K562 (cell line): Measurements from ENCODE around the gene LPXN. TPM values are rescaled to one million over a fixed set of nuclear protein-coding genes. Genes with fewer than 3 reads are reported as not detected.

Source experiments
- ATAC-seq: fragments of 200-7000 bp; cut with Tn5 transposase; 3 replicates; pipeline ENCODE4 v1.9.1; 2020; ENCODE audit warnings: moderate library complexity
- BruUV-seq: library from RNA; stranded (reverse); fragments of 400-500 nt; replicated peaks from 2 replicates; lab custom pipeline; 2021; lab: Mats Ljungman, UMichigan
- CTCF ChIA-PET: fragments of 300-600 bp; formaldehyde crosslinking; extraction: SDS; loops from one replicate; lab custom pipeline; 2021; ENCODE audit warnings: low intra/inter-chr PET ratio; lab: Yijun Ruan, JAX
- POLR2A ChIA-PET: fragments of 300-600, 350-650 bp; sonication (Branson Sonifier 250); formaldehyde crosslinking; extraction: SDS; loops from one replicate; lab custom pipeline; 2021; ENCODE audit warnings: antibody characterized with exemption, inconsistent platforms; lab: Yijun Ruan, JAX
- DNase-seq, 4 experiments: peaks; one replicate each; pipeline versions ENCODE4 v3.0.0 to v3.0.0-alpha.2; 2011 to 2018; ENCODE audit warnings: low spot score in 3 of 4, mixed read lengths in 3 of 4; ENCODE audit errors: extremely low read depth in 1 of 4
- FAIRE-seq: peaks from 2 replicates; lab custom pipeline; 2011; peaks lifted over from hg19 to GRCh38; lab: Jason Lieb, UNC
- H2AFZ ChIP-seq: 2 replicates; pipeline ENCODE4 v1.6.0; 2011; ENCODE audit warnings: low read depth, low read length, control low read depth, inconsistent platforms
- H3K27ac ChIP-seq: fragments of 200-600 bp; 3 replicates; pipeline ENCODE4 v1.8.0; 2011; ENCODE audit warnings: low read depth, mild to moderate bottlenecking, control low read depth, inconsistent platforms, low read length, moderate library complexity, mixed read lengths; ENCODE audit errors: extremely low read depth
- H3K27me3 ChIP-seq, 2 experiments: fragments of 300-600 bp in 1 of 2; 2 replicates in 1 of 2; 3 replicates in 1 of 2; pipeline versions ENCODE4 v1.6.0 to v1.8.0; 2011; ENCODE audit warnings: inconsistent platforms in 2 of 2, low read length in 2 of 2, mild to moderate bottlenecking in 1 of 2, mixed read lengths in 1 of 2, moderate library complexity in 1 of 2; ENCODE audit not compliant: control insufficient read depth in 2 of 2, insufficient read depth in 2 of 2
- H3K36me3 ChIP-seq: fragments of 300-600 bp; 3 replicates; pipeline ENCODE4 v1.8.0; 2011; ENCODE audit warnings: mild to moderate bottlenecking, low read length, inconsistent platforms; ENCODE audit not compliant: control insufficient read depth, insufficient read depth
- H3K4me1 ChIP-seq, 2 experiments: fragments of 200-600 bp in 1 of 2; replicated peaks in 1 of 2; 2 replicates in 1 of 2; 3 replicates in 1 of 2; pipeline versions ENCODE4 v1.5.1 to v1.8.0; 2011; ENCODE audit warnings: inconsistent platforms in 2 of 2, low read length in 2 of 2, mild to moderate bottlenecking in 1 of 2, mixed read lengths in 1 of 2, moderate library complexity in 1 of 2; ENCODE audit not compliant: control insufficient read depth in 2 of 2, insufficient read depth in 2 of 2
- H3K4me2 ChIP-seq: 2 replicates; pipeline ENCODE4 v1.6.1; 2011; ENCODE audit warnings: low read length, control low read depth, inconsistent platforms, mixed read lengths; ENCODE audit not compliant: insufficient read depth
- H3K4me3 ChIP-seq: fragments of 200-600 bp; sonication (generic), shearing (Covaris generic); 2 replicates; pipeline ENCODE4 v1.5.1; 2016; ENCODE audit warnings: control low read depth, inconsistent platforms
- H3K79me2 ChIP-seq: fragments of 200-600 bp; 3 replicates; pipeline ENCODE4 v1.8.0; 2011; ENCODE audit warnings: low read length, inconsistent platforms; ENCODE audit not compliant: control insufficient read depth, insufficient read depth
- H3K9ac ChIP-seq, 2 experiments: 2 replicates each; pipeline versions ENCODE4 v1.6.0 to v1.6.1; 2011; ENCODE audit warnings: low read depth in 2 of 2, low read length in 2 of 2, control low read depth in 1 of 2, inconsistent platforms in 1 of 2, mild to moderate bottlenecking in 1 of 2, mixed read lengths in 1 of 2; ENCODE audit not compliant: insufficient read depth in 1 of 2
- H3K9me1 ChIP-seq: one replicate; pipeline ENCODE4 v1.6.0; 2011; ENCODE audit warnings: inconsistent platforms, mild to moderate bottlenecking, low read length, moderate library complexity; ENCODE audit not compliant: control insufficient read depth, insufficient read depth
- H3K9me3 ChIP-seq: replicated peaks from 2 replicates; pipeline ENCODE4 v1.5.1; 2011; ENCODE audit warnings: low read depth, low read length, inconsistent platforms; ENCODE audit not compliant: control insufficient read depth, insufficient read depth
- H4K20me1 ChIP-seq: replicated peaks from 2 replicates; pipeline ENCODE4 v1.6.1; 2011; ENCODE audit warnings: low read length, inconsistent platforms, mixed read lengths; ENCODE audit not compliant: control insufficient read depth, insufficient read depth
- BCOR ChIP-seq: fragments of 450-650 bp; IDR thresholded peaks from 2 replicates; pipeline ENCODE4 v1.6.1; 2016
- HNRNPUL1 ChIP-seq: fragments of 200-400 bp; formaldehyde crosslinking; IDR thresholded peaks from 2 replicates; pipeline ENCODE4 v1.6.1; 2017; ENCODE audit warnings: low read length
- SMARCA4 ChIP-seq: fragments of 450-650 bp; IDR thresholded peaks from 2 replicates; pipeline ENCODE4 v1.6.1; 2016
- ZNF12 ChIP-seq: sonication (generic); formaldehyde crosslinking; IDR thresholded peaks from 2 replicates; pipeline ENCODE4 v1.4.0; 2020; ENCODE audit warnings: mild to moderate bottlenecking, missing genetic modification reagents
- WGBS: fragments of 100-300 bp; shearing (Covaris generic); methylation state at CpG from one replicate; pipeline ENCODE4 v1.1.6; 2016; ENCODE audit warnings: low coverage, mixed read lengths; ENCODE audit not compliant: insufficient coverage; ENCODE audit errors: missing lambda C conversion rate; 5-methylcytosine and 5-hydroxymethylcytosine counted together
- in situ Hi-C: fragments of 300-500 bp; cut with MboI; formaldehyde crosslinking; loops from 4 replicates; pipeline ENCODE4 v1.15.0; 2018; ENCODE audit warnings: inconsistent platforms, mixed read lengths
- intact Hi-C: fragments of 100-400 bp; cut with micrococcal nuclease; formaldehyde crosslinking; loops from 2 replicates; pipeline ENCODE4 v1.14.2; 2022
- polyA plus RNA-seq, 8 experiments: library from polyadenylated mRNA; depleted of rRNA in 4 of 8; stranded (reverse) in 5 of 8; unstranded in 3 of 8; fragments of >200 nt; fragmentation: Nextera tagmentation in 2 of 8; fragmentation: Illumina TruSeq in 1 of 8; extraction: Ambion mirVana in 2 of 8; extraction: Trizol in 1 of 8; gene quantifications; 2 replicates each; pipeline versions ENCODE4 v1.2.1 to v1.2.3, GENCODE V29; 2011 to 2014; ENCODE audit warnings: inconsistent platforms in 1 of 8, missing spikeins in 1 of 8
- total RNA-seq, 7 experiments: library from RNA; depleted of rRNA in 6 of 7; stranded (reverse); fragments of >200 nt in 6 of 7; fragmentation: Illumina TruSeq in 2 of 7; extraction: Trizol in 2 of 7; gene quantifications; 2 replicates each; pipeline versions ENCODE4 v1.2.1 to v1.2.3, GENCODE V29; 2011 to 2021; ENCODE audit warnings: low replicate concordance in 1 of 7

LPXN gene
- total and polyA plus RNA-seq, 9 of the 15 experiments (the other 6 are each of a cell fraction or from before 2014, with no cell fraction given), result 0.73 to 3.1 (median 2.0) TPM

- FAIRE-seq (no peak), DNase-seq (no peak), ATAC-seq (no peak)
- Histone ChIP-seq H3K27me3 (no peaks in the 10 kb centered on the region), H3K9ac (no peak overlapping the region), H3K79me2 (no peaks in the 10 kb centered on the region), H2AFZ (no peak overlapping the region), H3K36me3 (no peaks in the 10 kb centered on the region), H3K27ac (no peak overlapping the region), H3K9me3 (no peaks in the 10 kb centered on the region), H3K4me1 (no peaks in the 10 kb centered on the region), H3K4me3 (no peak overlapping the region), H3K4me2 (no peak overlapping the region), H3K9me1 (no peaks in the 10 kb centered on the region), H4K20me1 (no peaks in the 10 kb centered on the region)
- no TSS peak for BruUV-seq
- 0% methylated on average over 1 of the region's 1 CpG for WGBS
- intact Hi-C loops (no loop called here), in situ Hi-C loops (no loop called here)
- TF ChIP-seq SMARCA4 (no peak), ZNF12 (CRISPR knock-in tag) (no peak), HNRNPUL1 (no peak), BCOR (no peak)
- ChIA-PET POLR2A (no interaction called here), CTCF (no interaction called here)
Observed at GRCh38 chr11:58485961-58486360, 89.7 kb downstream of the LPXN start.

Other genes starting within 250 kb of the LPXN start
Only the 7 nearest of the 8 such genes appear.
- not detected in 2 replicates for gene OR5B3, start 169.0 kb downstream of the LPXN start, total RNA-seq (2014; rRNA removed)
- gene OR5B3, start 169.0 kb downstream of the LPXN start, total RNA-seq (2014; rRNA removed; fragmentation: Illumina TruSeq; extraction: Trizol), result not detected in 2 replicates
- gene OR5B3, start 169.0 kb downstream of the LPXN start, total RNA-seq (2015; rRNA removed; fragmentation: Illumina TruSeq; extraction: Trizol), result not detected in 2 replicates
- gene OR5B3, start 169.0 kb downstream of the LPXN start, total RNA-seq (2021), result not detected in 2 replicates
- not detected in 2 replicates for gene OR5B3, start 169.0 kb downstream of the LPXN start, polyA plus RNA-seq (2011; rRNA removed)
- not detected in 2 replicates for gene OR5B3, start 169.0 kb downstream of the LPXN start, polyA plus RNA-seq (2014; fragmentation: Illumina TruSeq; extraction: Trizol)
- gene OR5B3, start 169.0 kb downstream of the LPXN start, polyA plus RNA-seq (2014; fragmentation: Nextera tagmentation; extraction: Ambion mirVana), result not detected
- gene OR5B3, start 169.0 kb downstream of the LPXN start, polyA plus RNA-seq (2014; rRNA removed), result not detected in 2 replicates
- not detected in 2 replicates for gene OR5B2, start 147.7 kb downstream of the LPXN start, total RNA-seq (2014; rRNA removed)
- gene OR5B2, start 147.7 kb downstream of the LPXN start, total RNA-seq (2014; rRNA removed; fragmentation: Illumina TruSeq; extraction: Trizol), result not detected in 2 replicates
- gene OR5B2, start 147.7 kb downstream of the LPXN start, total RNA-seq (2015; rRNA removed; fragmentation: Illumina TruSeq; extraction: Trizol), result not detected in 2 replicates
- gene OR5B2, start 147.7 kb downstream of the LPXN start, total RNA-seq (2021), result not detected in 2 replicates
- not detected in 2 replicates for gene OR5B2, start 147.7 kb downstream of the LPXN start, polyA plus RNA-seq (2011; rRNA removed)
- not detected in 2 replicates for gene OR5B2, start 147.7 kb downstream of the LPXN start, polyA plus RNA-seq (2014; fragmentation: Illumina TruSeq; extraction: Trizol)
- not detected for gene OR5B2, start 147.7 kb downstream of the LPXN start, polyA plus RNA-seq (2014; fragmentation: Nextera tagmentation; extraction: Ambion mirVana)
- gene OR5B2, start 147.7 kb downstream of the LPXN start, polyA plus RNA-seq (2014; rRNA removed), result not detected in 2 replicates
- not detected in 2 replicates for gene OR5B12, start 133.6 kb downstream of the LPXN start, total RNA-seq (2014; rRNA removed)
- not detected in 2 replicates for gene OR5B12, start 133.6 kb downstream of the LPXN start, total RNA-seq (2014; rRNA removed; fragmentation: Illumina TruSeq; extraction: Trizol)
- not detected in 2 replicates for gene OR5B12, start 133.6 kb downstream of the LPXN start, total RNA-seq (2015; rRNA removed; fragmentation: Illumina TruSeq; extraction: Trizol)
- not detected in 2 replicates for gene OR5B12, start 133.6 kb downstream of the LPXN start, total RNA-seq (2021)
- gene OR5B12, start 133.6 kb downstream of the LPXN start, polyA plus RNA-seq (2011; rRNA removed), result not detected in 2 replicates
- not detected in 2 replicates for gene OR5B12, start 133.6 kb downstream of the LPXN start, polyA plus RNA-seq (2014; fragmentation: Illumina TruSeq; extraction: Trizol)
- not detected for gene OR5B12, start 133.6 kb downstream of the LPXN start, polyA plus RNA-seq (2014; fragmentation: Nextera tagmentation; extraction: Ambion mirVana)
- gene OR5B12, start 133.6 kb downstream of the LPXN start, polyA plus RNA-seq (2014; rRNA removed), result 0.20 TPM in 1 of 2 replicates, not detected in the other
- not detected in 2 replicates for gene OR5B21, start 67.8 kb downstream of the LPXN start, total RNA-seq (2014; rRNA removed)
- gene OR5B21, start 67.8 kb downstream of the LPXN start, total RNA-seq (2014; rRNA removed; fragmentation: Illumina TruSeq; extraction: Trizol), result not detected in 2 replicates
- gene OR5B21, start 67.8 kb downstream of the LPXN start, total RNA-seq (2015; rRNA removed; fragmentation: Illumina TruSeq; extraction: Trizol), result not detected in 2 replicates
- gene OR5B21, start 67.8 kb downstream of the LPXN start, total RNA-seq (2021), result not detected in 2 replicates
- not detected in 2 replicates for gene OR5B21, start 67.8 kb downstream of the LPXN start, polyA plus RNA-seq (2011; rRNA removed)
- gene OR5B21, start 67.8 kb downstream of the LPXN start, polyA plus RNA-seq (2014; fragmentation: Illumina TruSeq; extraction: Trizol), result not detected in 2 replicates
- not detected for gene OR5B21, start 67.8 kb downstream of the LPXN start, polyA plus RNA-seq (2014; fragmentation: Nextera tagmentation; extraction: Ambion mirVana)
- not detected in 2 replicates for gene OR5B21, start 67.8 kb downstream of the LPXN start, polyA plus RNA-seq (2014; rRNA removed)
- gene ZFP91, start 3.2 kb upstream of the LPXN start, total RNA-seq (2014; rRNA removed), result 33.3 and 33.4 TPM in 2 replicates
- 46.4 and 52.1 TPM in 2 replicates for gene ZFP91, start 3.2 kb upstream of the LPXN start, total RNA-seq (2014; rRNA removed; fragmentation: Illumina TruSeq; extraction: Trizol)
- 54.2 and 56.7 TPM in 2 replicates for gene ZFP91, start 3.2 kb upstream of the LPXN start, total RNA-seq (2015; rRNA removed; fragmentation: Illumina TruSeq; extraction: Trizol)
- gene ZFP91, start 3.2 kb upstream of the LPXN start, total RNA-seq (2021), result 42.9 and 47.3 TPM in 2 replicates
- 25.8 and 34.0 TPM in 2 replicates for gene ZFP91, start 3.2 kb upstream of the LPXN start, polyA plus RNA-seq (2011; rRNA removed)
- gene ZFP91, start 3.2 kb upstream of the LPXN start, polyA plus RNA-seq (2014; fragmentation: Illumina TruSeq; extraction: Trizol), result 47.5 and 58.3 TPM in 2 replicates
- 10 to 100 TPM; 17.6 to 25.9 TPM for gene ZFP91, start 3.2 kb upstream of the LPXN start, polyA plus RNA-seq (2014; fragmentation: Nextera tagmentation; extraction: Ambion mirVana)
- 32.5 and 32.8 TPM in 2 replicates for gene ZFP91, start 3.2 kb upstream of the LPXN start, polyA plus RNA-seq (2014; rRNA removed)
- 1.2 and 1.7 TPM in 2 replicates for gene CNTF, start 46.8 kb upstream of the LPXN start, total RNA-seq (2014; rRNA removed)
- 4.3 and 4.9 TPM in 2 replicates for gene CNTF, start 46.8 kb upstream of the LPXN start, total RNA-seq (2014; rRNA removed; fragmentation: Illumina TruSeq; extraction: Trizol)
- gene CNTF, start 46.8 kb upstream of the LPXN start, total RNA-seq (2015; rRNA removed; fragmentation: Illumina TruSeq; extraction: Trizol), result 4.6 and 5.0 TPM in 2 replicates
- gene CNTF, start 46.8 kb upstream of the LPXN start, total RNA-seq (2021), result 3.1 and 3.2 TPM in 2 replicates
- 1.6 and 1.7 TPM in 2 replicates for gene CNTF, start 46.8 kb upstream of the LPXN start, polyA plus RNA-seq (2011; rRNA removed)
- 2.2 and 2.9 TPM in 2 replicates for gene CNTF, start 46.8 kb upstream of the LPXN start, polyA plus RNA-seq (2014; fragmentation: Illumina TruSeq; extraction: Trizol)
- under 1 TPM; 0.17 to 0.71 TPM for gene CNTF, start 46.8 kb upstream of the LPXN start, polyA plus RNA-seq (2014; fragmentation: Nextera tagmentation; extraction: Ambion mirVana)
- 1.2 and 2.3 TPM in 2 replicates for gene CNTF, start 46.8 kb upstream of the LPXN start, polyA plus RNA-seq (2014; rRNA removed)
- gene GLYAT, start 156.1 kb upstream of the LPXN start, total RNA-seq (2014; rRNA removed), result not detected in 2 replicates
- gene GLYAT, start 156.1 kb upstream of the LPXN start, total RNA-seq (2014; rRNA removed; fragmentation: Illumina TruSeq; extraction: Trizol), result not detected in 2 replicates
- gene GLYAT, start 156.1 kb upstream of the LPXN start, total RNA-seq (2015; rRNA removed; fragmentation: Illumina TruSeq; extraction: Trizol), result not detected in 2 replicates
- not detected in 2 replicates for gene GLYAT, start 156.1 kb upstream of the LPXN start, total RNA-seq (2021)
- not detected in 2 replicates for gene GLYAT, start 156.1 kb upstream of the LPXN start, polyA plus RNA-seq (2011; rRNA removed)
- gene GLYAT, start 156.1 kb upstream of the LPXN start, polyA plus RNA-seq (2014; fragmentation: Illumina TruSeq; extraction: Trizol), result not detected in 2 replicates
- not detected for gene GLYAT, start 156.1 kb upstream of the LPXN start, polyA plus RNA-seq (2014; fragmentation: Nextera tagmentation; extraction: Ambion mirVana)
- 0.47 TPM in 1 of 2 replicates, not detected in the other for gene GLYAT, start 156.1 kb upstream of the LPXN start, polyA plus RNA-seq (2014; rRNA removed)